PC-9 (cell line): Measurements from ENCODE around the gene SPDYE2.
"Not testable (repeated sequence)": the region's sequence is repeated elsewhere in the genome, so short reads cannot be mapped to it uniquely, and the experiment has no call there.

ENCODE experiments used
- EZH2 ChIP-seq: fragments of 200-600 bp; sonication (generic); IDR thresholded peaks from 2 replicates; pipeline ENCODE4 v1.8.0; 2017; ENCODE audit warnings: antibody characterized with exemption, low read depth
- TF ChIP-seq, protein P1 (sequence below): fragments of 200-600 bp; sonication (generic); conservative IDR thresholded peaks from 2 replicates; pipeline ENCODE4 v1.6.1; 2017; ENCODE audit warnings: mixed run types, antibody characterized with exemption, mild to moderate bottlenecking, moderate library complexity

DNA sequence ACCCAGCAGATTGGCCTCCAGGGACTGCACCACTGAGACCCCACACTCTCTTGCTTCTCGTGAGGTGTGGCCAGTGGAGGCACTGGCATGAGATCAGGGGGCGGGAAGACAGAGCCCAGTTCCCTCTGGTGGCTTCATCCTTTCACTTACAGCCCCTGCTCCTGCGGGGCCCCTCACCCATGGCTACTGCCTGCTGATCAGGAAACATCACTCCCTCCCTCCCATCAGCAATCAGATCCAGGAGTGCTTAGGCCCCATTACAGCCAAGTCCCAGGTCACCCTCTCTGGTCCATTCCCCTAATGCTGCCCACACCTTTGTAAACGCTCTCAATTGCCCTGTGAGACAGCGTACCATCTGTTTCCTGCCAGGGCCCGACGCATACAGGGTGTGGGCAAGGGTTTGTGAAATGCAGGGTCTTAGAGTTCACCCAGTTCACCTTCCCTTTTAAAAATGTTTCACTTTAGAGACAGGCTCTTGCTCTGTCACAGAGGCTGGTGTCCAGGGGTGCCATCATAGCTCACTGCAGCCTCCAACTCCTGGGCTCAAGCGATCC lies 15.9 kb upstream of the SPDYE2 start:
- TF ChIP-seq, protein P1, sequence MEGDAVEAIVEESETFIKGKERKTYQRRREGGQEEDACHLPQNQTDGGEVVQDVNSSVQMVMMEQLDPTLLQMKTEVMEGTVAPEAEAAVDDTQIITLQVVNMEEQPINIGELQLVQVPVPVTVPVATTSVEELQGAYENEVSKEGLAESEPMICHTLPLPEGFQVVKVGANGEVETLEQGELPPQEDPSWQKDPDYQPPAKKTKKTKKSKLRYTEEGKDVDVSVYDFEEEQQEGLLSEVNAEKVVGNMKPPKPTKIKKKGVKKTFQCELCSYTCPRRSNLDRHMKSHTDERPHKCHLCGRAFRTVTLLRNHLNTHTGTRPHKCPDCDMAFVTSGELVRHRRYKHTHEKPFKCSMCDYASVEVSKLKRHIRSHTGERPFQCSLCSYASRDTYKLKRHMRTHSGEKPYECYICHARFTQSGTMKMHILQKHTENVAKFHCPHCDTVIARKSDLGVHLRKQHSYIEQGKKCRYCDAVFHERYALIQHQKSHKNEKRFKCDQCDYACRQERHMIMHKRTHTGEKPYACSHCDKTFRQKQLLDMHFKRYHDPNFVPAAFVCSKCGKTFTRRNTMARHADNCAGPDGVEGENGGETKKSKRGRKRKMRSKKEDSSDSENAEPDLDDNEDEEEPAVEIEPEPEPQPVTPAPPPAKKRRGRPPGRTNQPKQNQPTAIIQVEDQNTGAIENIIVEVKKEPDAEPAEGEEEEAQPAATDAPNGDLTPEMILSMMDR: not testable (repeated sequence)
- TF ChIP-seq EZH2: not testable (repeated sequence)
